GM18873 (cell line): ENCODE measurements around the gene SLC22A3.
"Not testable (repeated sequence)": the region's sequence is repeated elsewhere in the genome, so short reads cannot be mapped to it uniquely, and the experiment has no call there.

Source experiments
- ATAC-seq: cut with Tn5 transposase; IDR thresholded peaks from one replicate; pipeline ENCODE4 v1.9.1; 2021; ENCODE audit warnings: mild to moderate bottlenecking, moderate library complexity, moderate number of reproducible peaks; ENCODE audit not compliant: unreplicated experiment, low FRiP score

SLC22A3 gene

GRCh38 chr6:160367798-160368547, 19.8 kb downstream of the SLC22A3 start:
- no peak for ATAC-seq

- no peak for ATAC-seq
Measured at GRCh38 chr6:160368670-160369069, 20.5 kb downstream of the SLC22A3 start.

GRCh38 chr6:160373601-160374000, 25.4 kb downstream of the SLC22A3 start:
- not testable (repeated sequence) for ATAC-seq

DNA sequence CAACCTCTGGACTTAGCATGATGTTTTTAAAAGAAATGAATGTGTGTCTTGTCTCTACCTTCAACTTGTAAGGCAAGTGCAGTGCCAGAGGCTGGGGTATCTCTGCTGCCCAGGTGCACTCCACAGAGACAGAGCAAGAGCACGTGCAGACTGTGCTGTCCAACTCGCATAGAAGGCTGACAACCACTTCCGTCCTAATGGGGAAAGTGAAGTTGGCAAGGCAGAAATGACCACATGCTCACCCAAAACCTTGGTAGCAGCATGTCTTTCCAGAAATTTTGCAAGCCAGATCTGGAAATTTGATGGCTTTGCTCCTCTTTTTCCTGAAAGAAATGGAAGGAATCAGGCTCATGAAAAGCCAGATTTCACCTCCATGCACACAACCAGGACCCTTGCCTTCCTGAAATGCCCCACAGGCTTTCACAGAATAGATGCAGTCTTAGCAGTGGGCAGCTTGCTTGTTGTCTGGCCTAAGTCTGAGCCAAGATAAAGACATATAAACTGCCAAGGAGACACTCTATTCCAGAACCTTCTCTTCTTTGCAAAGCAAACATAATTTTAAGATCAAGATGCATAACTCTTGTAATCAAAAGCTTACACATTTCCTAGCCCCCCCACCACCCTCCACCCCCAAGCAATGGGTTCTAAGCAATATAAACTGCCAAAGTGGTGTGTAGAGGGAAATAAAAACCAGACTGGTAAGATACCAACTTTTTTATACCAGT, 26.8 kb downstream of the SLC22A3 start:
- ATAC-seq, result no peak

DNA sequence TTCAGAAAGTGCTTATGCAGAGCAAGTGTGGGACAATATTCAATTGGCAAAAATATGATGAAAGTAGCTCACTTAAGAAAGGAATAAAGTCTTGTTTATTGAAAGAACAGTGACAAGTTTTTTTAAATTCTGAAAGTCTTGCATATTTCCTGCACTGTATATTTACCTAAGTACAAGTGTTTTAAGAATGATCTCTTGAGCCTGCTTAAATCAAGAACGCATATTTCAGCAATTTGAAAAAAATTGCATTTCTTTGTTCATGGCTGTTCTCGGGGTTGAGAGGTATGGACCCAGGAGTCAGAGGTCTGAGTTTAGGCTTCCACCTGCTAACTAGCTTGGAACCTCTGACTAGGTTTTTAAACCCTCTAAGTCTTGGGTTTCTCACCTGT, 27.4 kb downstream of the SLC22A3 start:
- no peak for ATAC-seq

- ATAC-seq, result no peak
Measured at GRCh38 chr6:160376445-160376844, 28.3 kb downstream of the SLC22A3 start.

GRCh38 chr6:160378218-160378617, 30.0 kb downstream of the SLC22A3 start:
- ATAC-seq, result no peak

DNA sequence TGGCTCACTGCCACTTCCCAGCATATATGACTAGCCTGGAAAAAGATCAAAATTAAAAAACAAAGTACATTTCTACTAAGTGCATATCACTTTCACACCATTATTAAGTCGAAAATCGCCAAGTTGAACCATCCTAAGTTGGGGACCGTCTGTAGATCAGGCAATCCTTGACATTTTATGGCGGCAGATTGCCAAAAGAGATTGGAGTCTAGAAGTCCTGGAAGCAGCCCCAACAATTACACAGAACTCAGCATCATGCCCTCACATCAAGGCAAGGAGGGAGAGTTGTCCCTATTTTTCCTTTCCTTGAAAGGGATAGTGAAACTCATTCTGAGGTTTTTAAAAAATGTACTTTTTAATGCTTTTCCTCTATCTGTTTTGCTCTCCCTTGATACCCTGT, 30.7 kb downstream of the SLC22A3 start:
- no peak for ATAC-seq

GRCh38 chr6:160379466-160379865, 31.3 kb downstream of the SLC22A3 start:
- ATAC-seq, result no peak

GRCh38 chr6:160382946-160383345, 34.8 kb downstream of the SLC22A3 start:
- ATAC-seq, result no peak

- ATAC-seq, result no peak
Measured at GRCh38 chr6:160386869-160387530, 38.8 kb downstream of the SLC22A3 start.

DNA sequence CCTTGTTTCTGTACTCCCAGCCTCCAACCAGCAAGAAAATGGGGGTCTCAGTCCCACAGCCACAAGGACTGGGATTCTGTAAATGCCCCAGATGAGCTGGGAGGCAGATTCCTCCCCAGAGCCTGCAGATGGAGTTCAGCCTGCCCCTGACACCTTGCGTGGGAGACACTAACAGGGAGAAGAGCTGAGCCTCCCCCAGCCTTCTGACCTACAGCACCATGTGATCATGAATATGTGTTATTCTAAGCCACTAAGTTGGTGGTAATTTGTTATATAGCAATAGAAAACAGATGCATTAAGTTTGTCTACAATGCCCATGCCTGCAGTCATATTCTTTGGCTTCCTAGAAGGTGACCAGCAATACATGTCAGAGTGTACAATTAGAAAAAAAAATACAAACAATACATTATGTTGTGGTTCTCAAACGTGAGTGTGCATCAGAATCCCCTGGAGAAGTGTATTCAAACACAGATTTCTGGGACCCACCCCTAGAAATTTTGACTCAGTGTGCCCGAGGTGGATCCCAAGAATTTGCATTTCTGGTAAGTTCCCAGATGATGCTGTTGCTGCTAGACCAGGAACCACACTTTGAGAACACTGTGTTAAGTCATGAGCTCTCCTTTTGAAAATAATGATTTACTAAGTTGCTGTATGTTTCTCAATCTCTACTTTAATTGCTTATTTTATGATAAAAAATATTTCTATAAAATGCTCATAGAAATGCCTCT, 39.9 kb downstream of the SLC22A3 start:
- no peak for ATAC-seq

DNA sequence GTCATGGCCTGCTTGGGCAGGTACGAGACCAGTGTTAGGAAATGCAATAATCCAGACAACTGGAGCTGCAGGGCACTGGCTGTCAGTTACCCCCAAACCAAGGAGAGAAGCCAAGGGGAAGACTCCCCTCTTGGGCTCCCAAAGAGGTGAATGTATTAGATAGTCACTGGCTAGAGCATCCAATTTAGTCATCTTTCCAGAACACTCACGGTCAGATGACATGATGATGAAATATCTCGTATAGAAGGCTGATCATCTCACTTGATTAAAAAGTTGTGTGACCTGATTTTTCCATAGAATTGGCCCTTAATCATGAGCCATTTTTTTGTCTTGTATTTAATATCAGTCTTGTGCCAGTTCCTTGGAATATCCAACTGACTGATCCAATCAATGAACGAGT, 40.7 kb downstream of the SLC22A3 start:
- no peak for ATAC-seq

DNA sequence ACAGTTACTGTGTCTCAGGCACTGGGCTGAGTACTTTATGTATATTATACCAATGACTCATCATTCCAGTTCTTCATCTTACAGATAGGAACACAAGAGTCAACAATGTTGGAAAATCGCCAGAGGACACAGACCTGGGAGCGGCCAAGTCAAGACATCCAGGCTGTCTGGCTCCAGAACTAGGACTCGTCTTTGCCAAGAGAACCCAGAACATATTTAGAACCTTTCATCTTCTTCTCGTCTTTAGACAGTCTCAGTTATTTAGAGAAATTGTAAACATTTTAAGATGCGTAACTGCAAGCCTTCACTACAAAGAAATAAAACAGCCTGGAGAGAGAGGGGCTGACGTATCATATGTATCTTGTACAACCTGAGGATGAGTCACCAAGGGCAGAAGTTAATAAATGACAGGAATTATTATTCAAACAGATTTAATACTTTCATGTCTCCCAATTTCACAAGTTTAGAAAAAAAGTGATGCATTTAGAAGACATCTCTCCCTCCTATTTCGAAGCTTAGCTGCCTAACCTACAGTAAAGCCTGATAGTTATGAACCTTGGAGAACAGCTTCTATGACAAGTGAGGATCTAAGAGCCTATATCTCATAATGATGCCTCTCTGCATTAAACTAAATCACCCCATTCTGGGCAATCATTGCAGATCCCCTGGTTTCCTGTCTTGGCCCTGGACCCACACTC, 43.4 kb downstream of the SLC22A3 start:
- ATAC-seq, result no peak

DNA sequence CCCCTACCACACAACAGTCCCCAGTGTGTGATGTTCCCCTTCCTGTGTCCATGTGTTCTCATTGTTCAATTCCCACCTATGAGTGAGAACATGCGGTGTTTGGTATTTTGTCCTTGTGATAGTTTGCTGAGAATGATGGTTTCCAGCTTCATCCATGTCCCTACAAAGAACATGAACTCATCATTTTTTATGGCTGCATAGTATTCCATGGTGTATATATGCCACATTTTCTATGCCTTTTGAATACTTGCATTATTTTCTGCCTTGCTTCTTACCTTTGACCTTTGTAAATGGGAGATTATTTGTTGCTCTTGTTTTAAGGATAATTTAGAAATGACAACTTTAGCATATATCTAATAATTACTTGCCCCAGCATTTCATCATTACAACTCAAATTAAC, 45.3 kb downstream of the SLC22A3 start:
- ATAC-seq, result not testable (repeated sequence)

- no peak for ATAC-seq
Measured at GRCh38 chr6:160393891-160394653, 45.9 kb downstream of the SLC22A3 start.

DNA sequence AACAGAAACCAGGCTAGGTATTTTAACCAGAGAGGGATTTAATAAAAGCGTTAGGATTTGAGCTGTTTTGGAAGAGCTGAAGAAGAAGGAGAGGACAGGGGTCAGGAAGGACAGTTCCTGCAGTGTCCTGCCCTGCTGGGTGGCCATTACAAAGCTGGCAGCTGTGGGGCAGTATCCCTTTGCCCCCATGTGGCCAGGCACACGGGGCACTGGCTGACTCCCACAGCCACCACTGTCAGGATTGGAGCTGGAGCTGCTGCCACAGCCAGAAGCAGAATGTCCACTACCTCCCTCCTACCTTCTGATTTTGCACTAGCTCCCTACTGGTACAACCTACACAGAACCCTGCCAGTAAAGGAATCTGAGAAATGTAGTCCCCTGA, 46.5 kb downstream of the SLC22A3 start:
- no peak for ATAC-seq

DNA sequence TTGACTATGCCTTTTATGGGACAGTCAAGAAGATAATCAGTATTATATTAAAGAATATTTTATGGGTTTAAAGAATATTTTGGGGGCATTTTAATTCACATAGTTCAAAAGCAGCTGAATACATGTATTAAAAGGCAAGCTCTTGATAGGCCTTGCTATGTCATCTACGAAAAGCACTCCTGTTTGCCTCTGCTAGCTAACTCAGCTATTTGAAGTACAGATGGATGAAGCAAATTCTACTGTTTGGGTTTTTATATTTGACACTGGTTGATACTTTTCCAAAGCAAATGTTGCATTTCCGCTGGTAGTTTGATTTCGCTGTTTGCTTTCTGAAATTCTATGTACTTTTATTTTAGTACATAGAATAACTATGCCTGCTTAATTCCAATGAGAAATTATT, 47.0 kb downstream of the SLC22A3 start:
- no peak for ATAC-seq

DNA sequence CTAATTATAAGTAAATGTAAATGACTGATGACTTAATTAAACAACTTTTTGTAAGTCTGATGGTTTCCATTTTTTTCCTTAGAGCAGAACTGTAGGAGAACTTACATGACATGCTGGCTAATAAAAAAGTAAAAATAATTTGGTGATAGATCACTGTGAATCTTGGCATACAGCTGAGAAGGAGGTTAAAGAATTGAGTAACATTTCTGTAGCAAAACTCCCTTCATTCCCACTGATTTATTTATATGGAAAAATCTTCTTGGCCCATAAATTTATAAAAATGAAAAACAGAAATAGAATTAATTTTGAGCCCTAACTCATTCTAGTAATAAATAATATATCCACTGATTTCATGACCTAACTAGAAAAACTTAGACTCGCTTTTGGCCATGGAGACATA, 48.1 kb downstream of the SLC22A3 start:
- no peak for ATAC-seq
